ENCODE results near the gene RASA3. TPM values are rescaled to one million over a fixed set of nuclear protein-coding genes. Genes with fewer than 3 reads are reported as not detected.

Gene RASA3
- total RNA-seq, 1 experiment from 2014 or later: 9.1 TPM

- no peak for TF ChIP-seq EZH2phosphoT487 (IDR thresholded peaks at IDR 0.05; ENCODE audit: borderline replicate concordance, low read length)
- TF ChIP-seq CTCF (conservative IDR thresholded peaks at IDR 0.05; ENCODE audit: low read depth, low read length): no peak
- TF ChIP-seq EZH2 (IDR thresholded peaks at IDR 0.05; ENCODE audit: low read length, unreplicated experiment): no peak
- H3F3A ChIP-seq (ENCODE audit: low read length, unreplicated experiment): no peaks in the 10 kb centered on the region
- CTCF ChIA-PET: no interaction called here
- H3K4me1 ChIP-seq (ENCODE audit: insufficient read depth, low read length): peaks cover 14% of the 10 kb centered on the region
- H3K9ac ChIP-seq (ENCODE audit: low read length): no peak overlapping the region
- H3K9me2 ChIP-seq (replicated peaks; ENCODE audit: low read length): no peaks in the 10 kb centered on the region
- no peak overlapping the region for H2AFZ ChIP-seq (ENCODE audit: low read length)
- BruUV-seq (replicated peaks): no TSS peak
- no peaks in the 10 kb centered on the region for H4K20me1 ChIP-seq (ENCODE audit: low read length)
- intact Hi-C loops (cut with micrococcal nuclease): no loop called here
- DNase-seq (no peak), ATAC-seq (no peak)
- H3K79me2 ChIP-seq (ENCODE audit: low read length): no peaks in the 10 kb centered on the region
- H3K27ac ChIP-seq (ENCODE audit: low read length): no peak overlapping the region
- POLR2A ChIA-PET (ENCODE audit: unreplicated experiment): no interaction called here
- H3K27me3 ChIP-seq (ENCODE audit: low read length): no peaks in the 10 kb centered on the region
- no peak overlapping the region for H3K4me3 ChIP-seq (ENCODE audit: low read length)
- peaks cover 4% of the 10 kb centered on the region; the same call in 1 of the 2 replicates for H3K36me3 ChIP-seq (ENCODE audit: low read depth, low read length)
- H3K9me3 ChIP-seq (ENCODE audit: low read length): no peaks in the 10 kb centered on the region
- H3K4me2 ChIP-seq (ENCODE audit: low read length): no peak overlapping the region
Observed at GRCh38 chr13:113965968-113966884, 166.2 kb downstream of the RASA3 start.

- H2AFZ ChIP-seq (ENCODE audit: low read length): no peak overlapping the region
- intact Hi-C loops (cut with micrococcal nuclease): no loop called here
- POLR2A ChIA-PET (ENCODE audit: unreplicated experiment): no interaction called here
- no peak overlapping the region for H3K4me3 ChIP-seq (ENCODE audit: low read length)
- no peaks in the 10 kb centered on the region for H3K27me3 ChIP-seq (ENCODE audit: low read length)
- TF ChIP-seq EZH2 (IDR thresholded peaks at IDR 0.05; ENCODE audit: low read length, unreplicated experiment) (no peak), EZH2phosphoT487 (IDR thresholded peaks at IDR 0.05; ENCODE audit: borderline replicate concordance, low read length) (no peak), CTCF (conservative IDR thresholded peaks at IDR 0.05; ENCODE audit: low read depth, low read length) (no peak)
- no TSS peak for BruUV-seq (replicated peaks)
- H3K4me1 ChIP-seq (ENCODE audit: insufficient read depth, low read length): peaks cover 6% of the 10 kb centered on the region
- H3K9me3 ChIP-seq (ENCODE audit: low read length): no peaks in the 10 kb centered on the region
- peaks cover 4% of the 10 kb centered on the region; the same call in 1 of the 2 replicates for H3K36me3 ChIP-seq (ENCODE audit: low read depth, low read length)
- CTCF ChIA-PET: no interaction called here
- no peak overlapping the region for H3K4me2 ChIP-seq (ENCODE audit: low read length)
- no peaks in the 10 kb centered on the region for H3F3A ChIP-seq (ENCODE audit: low read length, unreplicated experiment)
- H4K20me1 ChIP-seq (ENCODE audit: low read length): no peaks in the 10 kb centered on the region
- H3K79me2 ChIP-seq (ENCODE audit: low read length): no peaks in the 10 kb centered on the region
- no peak for DNase-seq
- no peak overlapping the region for H3K27ac ChIP-seq (ENCODE audit: low read length)
- H3K9me2 ChIP-seq (replicated peaks; ENCODE audit: low read length): no peaks in the 10 kb centered on the region
- no peak for ATAC-seq
- no peak overlapping the region for H3K9ac ChIP-seq (ENCODE audit: low read length)
Observed at GRCh38 chr13:113965383-113965874, 167.0 kb downstream of the RASA3 start.
